Measurements from ENCODE around the gene MARCKS.

Gene MARCKS

DNA sequence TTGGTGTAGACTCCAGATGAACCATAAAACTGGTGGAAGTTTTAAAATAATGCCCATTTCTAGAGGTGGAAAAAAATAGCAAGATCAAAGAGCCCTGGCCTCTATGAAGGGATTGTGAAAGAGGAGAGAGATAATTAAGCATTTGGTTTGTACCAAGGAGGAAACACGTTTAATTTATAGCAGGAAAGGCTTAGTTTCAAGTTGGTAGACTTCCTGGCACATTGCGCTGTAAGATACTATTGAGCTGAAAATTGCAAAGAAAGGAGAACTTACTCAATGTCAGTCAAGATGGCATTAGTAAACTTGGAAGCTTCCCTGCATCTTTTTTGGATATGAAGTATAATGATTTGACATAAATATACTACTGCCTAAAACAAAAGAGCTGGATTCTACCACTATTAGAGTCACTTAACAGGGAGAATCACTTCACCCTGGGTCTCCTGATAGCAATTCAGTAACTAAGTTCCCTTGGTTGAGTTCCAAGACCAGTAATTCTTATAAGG lies 24.4 kb downstream of the MARCKS start:
- DNase-seq (ENCODE audit: low read depth): no peak
- H3K4me3 ChIP-seq (ENCODE audit: low read depth, low read length): no peak overlapping the region
- TF ChIP-seq, protein P1, sequence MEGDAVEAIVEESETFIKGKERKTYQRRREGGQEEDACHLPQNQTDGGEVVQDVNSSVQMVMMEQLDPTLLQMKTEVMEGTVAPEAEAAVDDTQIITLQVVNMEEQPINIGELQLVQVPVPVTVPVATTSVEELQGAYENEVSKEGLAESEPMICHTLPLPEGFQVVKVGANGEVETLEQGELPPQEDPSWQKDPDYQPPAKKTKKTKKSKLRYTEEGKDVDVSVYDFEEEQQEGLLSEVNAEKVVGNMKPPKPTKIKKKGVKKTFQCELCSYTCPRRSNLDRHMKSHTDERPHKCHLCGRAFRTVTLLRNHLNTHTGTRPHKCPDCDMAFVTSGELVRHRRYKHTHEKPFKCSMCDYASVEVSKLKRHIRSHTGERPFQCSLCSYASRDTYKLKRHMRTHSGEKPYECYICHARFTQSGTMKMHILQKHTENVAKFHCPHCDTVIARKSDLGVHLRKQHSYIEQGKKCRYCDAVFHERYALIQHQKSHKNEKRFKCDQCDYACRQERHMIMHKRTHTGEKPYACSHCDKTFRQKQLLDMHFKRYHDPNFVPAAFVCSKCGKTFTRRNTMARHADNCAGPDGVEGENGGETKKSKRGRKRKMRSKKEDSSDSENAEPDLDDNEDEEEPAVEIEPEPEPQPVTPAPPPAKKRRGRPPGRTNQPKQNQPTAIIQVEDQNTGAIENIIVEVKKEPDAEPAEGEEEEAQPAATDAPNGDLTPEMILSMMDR (IDR thresholded peaks at IDR 0.05; ENCODE audit: insufficient read depth, low read depth, low read length, missing control alignments): no peak

DNA sequence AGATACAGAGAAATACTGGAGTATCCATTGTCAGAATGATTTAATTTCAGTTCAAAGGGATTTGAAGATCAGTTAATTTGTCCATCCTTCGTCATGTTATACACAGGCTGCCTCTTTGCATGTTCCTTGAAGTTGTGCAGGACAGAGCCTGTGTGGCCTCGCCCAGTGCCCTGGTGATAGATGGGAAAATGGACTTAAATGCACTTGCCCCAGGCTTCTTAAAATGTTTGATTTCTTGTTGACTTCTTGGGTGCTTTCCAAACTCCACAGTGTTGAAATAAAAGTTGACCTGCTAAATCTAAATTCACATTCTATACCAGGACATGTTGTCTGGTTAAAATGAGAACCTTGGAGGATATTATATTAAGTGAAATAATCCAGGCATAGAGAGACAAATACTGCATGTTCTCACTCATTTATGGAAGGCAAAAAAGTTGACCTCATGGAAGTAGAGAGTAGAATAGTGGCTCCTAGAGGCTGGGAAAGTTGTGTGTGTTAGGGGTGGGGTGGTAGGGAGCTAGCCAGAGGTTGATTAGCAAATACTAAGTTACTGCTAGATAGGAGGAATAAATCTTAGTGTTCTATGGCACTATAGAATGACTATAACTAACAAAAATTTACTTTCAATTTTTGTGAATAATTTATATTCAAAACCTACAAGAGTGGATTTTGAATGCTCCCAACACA lies 25.3 kb downstream of the MARCKS start:
- H3K4me3 ChIP-seq (ENCODE audit: low read depth, low read length): no peak overlapping the region
- DNase-seq (ENCODE audit: low read depth): no peak
- TF ChIP-seq, protein P1 (IDR thresholded peaks at IDR 0.05; ENCODE audit: insufficient read depth, low read depth, low read length, missing control alignments): no peak

DNA sequence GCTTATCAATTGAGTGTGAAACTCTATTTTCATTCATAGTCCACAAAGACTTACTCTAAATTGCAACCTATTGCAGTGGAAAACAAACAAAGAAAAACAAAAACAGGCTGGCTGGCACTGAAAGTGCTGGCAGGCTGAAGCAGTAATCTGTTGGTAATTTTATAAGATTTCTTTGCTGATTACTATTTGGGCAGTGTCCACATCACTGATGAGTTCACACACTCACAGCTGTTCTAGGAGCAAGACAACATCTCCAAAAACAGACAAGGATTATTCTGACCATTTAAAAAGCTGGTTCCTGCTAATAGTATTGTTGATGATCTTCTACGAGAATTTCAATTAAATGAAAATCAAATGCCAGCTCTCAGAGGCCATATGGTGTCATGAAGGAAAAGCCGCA lies 26.9 kb downstream of the MARCKS start:
- H3K4me3 ChIP-seq (ENCODE audit: low read depth, low read length): no peak overlapping the region
- TF ChIP-seq, protein P1 (IDR thresholded peaks at IDR 0.05; ENCODE audit: insufficient read depth, low read depth, low read length, missing control alignments): no peak
- no peak for DNase-seq (ENCODE audit: low read depth)

DNA sequence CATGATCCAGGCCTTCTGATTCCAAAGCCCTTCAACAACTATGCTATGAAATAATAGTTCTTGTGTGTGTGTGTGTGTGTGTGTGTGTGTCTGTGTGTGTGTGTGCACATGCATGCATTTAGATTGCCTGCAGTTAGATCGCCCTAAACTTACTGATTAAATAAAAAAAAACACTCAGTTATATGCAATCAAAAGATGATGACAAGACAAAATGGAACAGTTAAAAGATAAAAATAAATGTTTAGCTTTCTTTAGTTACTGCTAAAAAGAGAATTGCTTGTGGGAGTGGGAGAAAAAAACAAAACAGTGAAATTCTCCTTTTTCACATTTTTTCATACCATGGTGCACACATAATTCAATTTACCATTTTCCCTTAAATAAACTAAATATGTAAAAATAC lies 29.4 kb downstream of the MARCKS start:
- TF ChIP-seq, protein P1 (IDR thresholded peaks at IDR 0.05; ENCODE audit: insufficient read depth, low read depth, low read length, missing control alignments): no peak
- H3K4me3 ChIP-seq (ENCODE audit: low read depth, low read length): no peak overlapping the region
- no peak for DNase-seq (ENCODE audit: low read depth)

DNA sequence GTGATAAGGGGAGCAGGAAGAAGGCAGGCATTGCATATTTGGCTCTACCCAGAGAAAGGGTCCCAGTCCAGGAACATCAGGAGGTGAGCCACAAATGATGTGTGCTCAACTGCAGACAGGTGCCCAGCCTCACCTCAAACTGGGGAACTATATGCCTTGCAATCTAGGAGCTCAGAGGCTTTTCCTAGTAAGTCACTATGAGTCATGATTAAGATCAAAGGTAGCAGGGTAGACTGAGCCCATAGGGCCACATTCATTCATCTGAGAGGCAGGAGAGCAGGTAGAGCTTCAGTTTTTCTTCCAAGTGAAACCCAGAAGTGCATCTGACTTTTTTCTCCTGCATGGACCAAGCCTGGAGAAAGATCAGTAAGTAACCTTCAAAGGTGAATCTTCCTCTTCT lies 31.3 kb downstream of the MARCKS start:
- DNase-seq (ENCODE audit: low read depth): no peak
- TF ChIP-seq, protein P1 (IDR thresholded peaks at IDR 0.05; ENCODE audit: insufficient read depth, low read depth, low read length, missing control alignments): no peak
- H3K4me3 ChIP-seq (ENCODE audit: low read depth, low read length): no peak overlapping the region

DNA sequence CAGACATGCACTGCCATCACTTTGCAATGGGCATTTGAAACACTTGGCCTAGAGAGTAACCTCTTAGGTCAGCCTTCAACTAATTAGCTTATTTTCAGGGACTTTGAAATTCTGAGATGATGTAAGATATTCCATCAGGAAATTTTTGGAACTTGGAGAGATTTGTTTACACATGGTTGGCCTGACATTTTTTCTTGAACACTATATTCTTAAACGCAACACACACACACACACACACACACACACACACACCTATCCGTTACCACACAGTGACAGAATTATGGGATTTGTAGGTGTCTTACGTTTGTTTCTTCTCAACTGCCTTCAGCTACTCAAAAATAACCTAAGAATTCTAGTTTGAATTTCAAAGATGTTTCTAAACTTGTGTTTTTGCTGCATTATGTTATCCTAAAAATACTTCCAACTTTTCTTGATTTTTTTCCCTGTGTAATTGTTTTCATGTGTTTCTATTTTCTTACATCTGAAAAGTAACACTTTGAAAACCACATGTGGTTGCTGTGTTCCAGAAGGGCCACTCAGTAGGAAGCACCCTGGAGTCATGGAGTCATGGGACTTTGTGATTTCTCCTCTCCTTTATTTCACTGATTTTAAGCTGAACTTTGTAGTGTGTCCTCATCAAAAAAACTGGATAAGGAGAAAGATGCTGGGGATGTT lies 31.9 kb downstream of the MARCKS start:
- no peak for DNase-seq (ENCODE audit: low read depth)
- H3K4me3 ChIP-seq (ENCODE audit: low read depth, low read length): no peak overlapping the region
- TF ChIP-seq, protein P1 (IDR thresholded peaks at IDR 0.05; ENCODE audit: insufficient read depth, low read depth, low read length, missing control alignments): no peak
